HG02642 (cell line): ENCODE data around the gene WWP2.

Source experiments
- ATAC-seq: cut with Tn5 transposase; IDR thresholded peaks from one replicate; pipeline ENCODE4 v1.9.1; 2021; ENCODE audit warnings: mild to moderate bottlenecking; ENCODE audit not compliant: unreplicated experiment, poor library complexity

Gene WWP2

DNA sequence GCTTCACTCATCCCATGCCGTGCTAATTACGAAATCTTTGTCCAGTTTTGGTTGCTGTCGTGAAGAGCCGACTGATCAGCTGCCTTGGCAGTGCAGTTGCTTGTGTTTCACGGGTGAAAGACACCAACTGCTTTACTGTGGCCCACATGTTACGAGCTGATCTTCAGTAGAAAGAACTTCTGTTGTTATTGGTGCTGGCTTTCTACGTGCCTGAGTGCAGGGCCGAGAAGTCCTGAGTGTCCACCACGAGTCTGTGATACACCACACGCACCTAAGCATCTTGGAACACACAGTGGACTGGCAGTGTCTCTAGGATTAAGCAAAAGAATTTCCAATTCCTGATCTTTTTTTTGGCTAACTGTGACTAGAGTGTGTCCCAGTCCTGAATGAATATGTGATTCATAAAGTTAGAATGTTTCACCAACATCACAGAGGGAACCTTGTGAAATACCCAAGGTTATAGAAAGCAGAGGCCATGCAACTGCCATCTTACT is 118.6 kb downstream of the WWP2 start:
- no peak for ATAC-seq

DNA sequence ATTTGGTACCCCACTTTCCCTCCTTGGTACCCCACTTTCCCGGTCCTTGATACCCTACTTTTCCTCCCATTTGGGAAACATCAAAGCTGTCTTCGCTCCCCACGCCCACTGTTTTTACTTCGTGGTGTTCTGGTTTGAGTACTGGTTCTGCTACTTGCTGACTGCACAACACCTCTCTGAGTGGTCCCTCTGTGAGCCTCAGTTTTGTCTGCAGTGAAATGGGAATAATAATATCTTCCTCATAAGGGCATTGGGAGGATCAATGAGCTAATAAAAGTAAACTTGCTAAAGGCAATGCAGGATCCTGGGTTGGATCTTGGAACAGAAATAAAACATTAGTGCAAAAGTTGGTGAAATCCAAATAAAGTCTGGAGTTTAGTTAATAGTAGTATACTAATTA is 119.0 kb downstream of the WWP2 start:
- ATAC-seq, result no peak

DNA sequence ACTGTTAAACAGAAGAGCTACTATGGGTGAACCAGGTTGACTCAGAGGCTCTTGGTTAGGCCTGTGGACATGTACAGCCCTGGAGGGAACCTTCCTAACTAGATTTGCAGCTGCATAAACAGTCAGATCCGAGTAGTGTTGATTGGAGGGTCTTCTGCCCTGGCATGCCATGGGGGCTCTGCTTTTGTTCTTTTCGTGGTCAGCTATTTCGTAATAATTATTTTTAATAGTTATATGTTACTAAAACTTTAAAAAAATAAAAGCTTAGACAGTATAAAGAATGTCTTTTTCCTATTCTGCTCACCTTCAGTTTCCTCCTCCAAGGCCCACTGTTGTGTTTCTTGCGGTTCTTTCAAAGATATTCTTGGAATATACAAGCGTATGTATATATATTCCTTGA is 121.6 kb downstream of the WWP2 start:
- no peak for ATAC-seq

DNA sequence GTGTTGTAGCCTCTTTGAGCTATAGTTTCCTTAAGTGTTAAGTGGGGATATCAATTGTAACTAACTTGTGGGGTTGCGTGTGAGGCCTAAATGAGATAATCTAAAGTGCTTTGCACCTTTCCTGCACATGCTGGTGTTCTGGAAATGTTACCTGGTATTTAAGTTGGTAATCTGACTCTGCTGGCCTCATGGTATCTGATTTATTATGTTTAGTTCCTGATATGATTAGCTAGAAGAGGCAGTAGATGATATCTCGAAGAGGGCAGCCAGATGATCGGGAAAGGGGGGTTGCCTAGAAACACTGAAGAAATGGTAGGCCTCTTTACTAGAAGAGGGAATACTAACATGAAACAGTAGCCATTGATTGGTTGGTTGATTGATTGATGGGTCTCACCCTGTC is 123.6 kb downstream of the WWP2 start:
- no peak for ATAC-seq

DNA sequence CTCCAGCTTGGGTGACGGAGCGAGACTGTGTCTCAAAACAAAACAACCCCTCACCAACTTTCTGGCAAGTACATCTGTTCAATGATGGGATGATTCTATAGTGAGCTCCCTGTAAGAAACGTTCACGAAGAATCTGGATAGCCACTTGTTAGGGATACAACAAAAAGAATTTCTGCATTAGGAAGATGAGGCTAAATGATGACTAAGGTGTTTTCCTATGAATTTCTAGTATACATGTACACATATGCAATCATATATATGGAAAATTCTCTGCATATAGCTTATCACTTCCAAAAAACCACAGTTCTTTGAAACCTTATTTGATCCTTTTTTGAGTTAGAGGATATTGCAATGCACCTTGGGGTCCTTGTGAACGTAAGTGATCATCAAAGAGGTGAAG is 124.6 kb downstream of the WWP2 start:
- no peak for ATAC-seq

DNA sequence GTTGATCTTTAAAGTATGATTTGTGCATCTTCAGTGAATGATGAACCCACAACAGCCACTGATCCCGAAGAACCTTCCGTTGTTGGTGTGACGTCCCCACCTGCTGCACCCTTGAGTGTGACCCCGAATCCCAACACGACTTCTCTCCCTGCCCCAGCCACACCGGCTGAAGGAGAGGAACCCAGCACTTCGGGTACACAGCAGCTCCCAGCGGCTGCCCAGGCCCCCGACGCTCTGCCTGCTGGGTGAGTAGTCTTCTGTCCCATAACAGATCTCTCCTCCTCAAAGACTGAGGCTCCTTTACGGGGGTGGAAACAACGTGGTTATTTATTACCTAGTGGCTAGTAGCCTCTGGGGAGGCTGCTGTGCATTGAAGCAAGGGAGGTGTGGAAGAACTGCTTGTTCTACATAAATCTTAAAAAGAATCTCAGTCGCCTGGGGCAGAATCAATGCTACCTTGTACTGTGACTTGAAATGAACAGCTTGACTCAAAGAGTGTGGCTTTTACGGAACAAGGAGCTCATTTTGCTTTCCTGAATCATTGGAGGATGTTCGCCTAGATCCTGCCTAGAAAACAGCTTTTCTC is 126.0 kb downstream of the WWP2 start:
- ATAC-seq, result no peak

DNA sequence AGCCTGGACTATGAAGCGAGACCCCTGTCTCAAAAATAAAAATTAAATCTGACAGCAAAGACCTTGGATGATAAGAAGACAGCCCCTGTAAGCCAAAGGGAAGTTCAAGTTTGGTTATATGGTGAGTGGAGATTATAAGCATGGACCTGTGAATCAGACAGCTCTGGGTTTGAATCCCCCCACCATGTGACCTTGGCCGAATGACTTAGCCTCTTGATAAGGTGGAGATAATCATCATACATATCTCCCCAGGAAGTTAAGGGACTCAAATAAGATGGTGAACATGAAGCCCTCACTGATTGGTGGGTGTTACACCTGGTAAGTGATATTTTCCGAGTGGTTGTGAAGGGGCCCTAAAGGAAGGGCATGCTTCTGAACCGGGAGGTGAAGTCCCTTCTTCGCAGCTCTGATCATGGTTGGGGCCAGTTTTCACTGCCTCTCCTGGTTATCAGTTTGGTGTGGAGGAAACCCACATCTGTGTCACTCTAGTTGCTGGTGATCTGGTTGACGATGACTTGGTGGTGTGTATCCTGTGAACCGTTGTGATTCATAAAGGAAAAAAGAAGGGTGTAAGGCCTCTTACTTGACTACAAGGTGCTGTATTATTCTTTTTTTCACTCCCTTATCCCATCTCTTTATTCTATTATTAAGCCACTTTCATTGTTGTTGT is 127.3 kb downstream of the WWP2 start:
- ATAC-seq, result no peak

DNA sequence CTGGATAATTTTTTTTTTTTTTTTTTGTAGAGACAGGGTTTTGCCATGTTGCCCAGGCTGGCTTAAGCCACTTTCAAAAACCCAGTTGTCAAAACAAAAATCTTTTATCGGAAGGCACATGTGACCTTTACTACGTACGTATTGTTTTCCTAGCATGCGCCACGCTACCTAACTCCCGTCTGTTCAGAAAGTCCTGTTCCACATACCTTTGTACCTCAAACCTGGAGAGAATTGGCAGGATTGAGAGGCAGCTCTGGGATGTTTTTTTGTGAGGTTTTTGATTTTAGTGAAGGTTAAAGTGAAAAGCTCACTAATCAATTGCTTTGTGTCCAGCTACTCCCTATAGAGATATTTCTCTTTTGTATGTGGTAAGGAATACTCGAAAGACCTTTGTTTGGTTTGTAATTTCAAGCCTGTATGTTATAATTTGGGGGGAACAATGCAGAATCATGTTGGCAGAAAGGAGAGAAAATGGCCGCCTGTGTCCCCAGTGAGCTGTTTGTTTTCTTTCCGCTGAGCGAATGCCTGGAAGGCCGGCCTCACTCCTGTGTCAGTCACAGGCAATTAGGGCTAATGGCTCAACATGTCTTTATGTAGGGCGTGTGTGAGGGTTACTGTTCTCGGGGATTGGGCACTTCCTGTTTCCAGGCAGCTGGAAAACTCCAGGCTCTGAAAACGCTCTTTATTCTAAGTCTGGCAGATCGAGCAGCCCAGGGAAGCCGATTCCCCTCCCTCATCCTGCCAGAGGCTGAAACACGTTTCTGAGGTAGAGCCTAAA is 128.2 kb downstream of the WWP2 start:
- ATAC-seq, result no peak

DNA sequence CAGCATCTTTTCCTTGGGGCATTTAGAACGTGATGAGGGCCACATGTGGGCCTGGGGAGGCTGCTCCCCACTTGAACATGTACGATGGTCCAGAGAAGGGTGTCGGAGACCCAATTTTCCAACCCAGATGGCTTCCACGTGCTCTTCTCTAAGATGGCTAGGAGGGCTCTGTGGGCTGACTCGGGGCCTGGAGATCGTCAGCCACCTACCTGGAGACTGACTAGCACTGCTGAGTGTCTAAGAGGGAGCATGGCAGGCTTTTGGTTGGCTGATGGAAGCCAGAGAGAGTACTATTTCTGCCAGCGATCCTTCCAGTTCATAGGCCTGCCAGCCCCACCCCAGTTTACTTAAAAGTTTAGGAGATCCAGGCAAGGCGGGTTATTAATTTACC is 128.8 kb downstream of the WWP2 start:
- no peak for ATAC-seq

DNA sequence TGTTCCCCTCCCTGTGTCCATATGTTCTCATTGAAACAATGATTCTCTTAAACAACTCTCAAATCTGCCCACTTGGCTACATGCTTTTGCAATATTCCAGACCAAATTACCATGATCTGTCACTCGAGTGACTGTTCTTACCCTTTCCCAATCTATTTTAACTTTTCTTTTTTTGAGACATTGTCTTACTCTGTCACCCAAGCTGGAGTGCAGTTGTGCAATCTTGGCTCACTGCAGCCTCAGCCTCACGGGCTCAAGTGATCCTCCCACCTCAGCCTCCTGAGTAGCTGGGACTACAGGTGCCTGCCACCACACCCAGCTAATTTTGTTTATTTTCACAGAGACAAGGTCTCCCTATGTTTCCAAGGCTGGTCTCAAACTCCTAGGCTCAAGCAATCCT is 130.2 kb downstream of the WWP2 start:
- no peak for ATAC-seq

DNA sequence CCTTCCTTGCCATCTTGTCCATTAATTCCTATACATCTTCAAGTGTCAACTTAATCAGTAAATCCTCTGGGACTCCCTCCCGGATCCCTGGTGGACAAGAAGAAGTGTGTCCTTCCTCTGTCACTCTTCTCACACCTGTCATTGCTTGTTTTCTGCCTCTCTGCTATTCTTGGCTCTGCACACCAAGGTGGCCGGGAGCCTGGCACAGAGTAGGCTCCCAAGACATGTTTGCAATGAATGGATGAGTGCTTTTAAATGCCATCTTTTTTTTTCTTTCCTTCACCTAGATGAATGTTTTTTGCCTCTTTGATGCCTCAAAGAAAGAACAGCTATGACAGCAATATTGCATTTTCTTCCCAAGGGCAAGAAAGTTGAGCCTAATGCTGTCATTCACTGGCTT is 131.0 kb downstream of the WWP2 start:
- ATAC-seq, result no peak

DNA sequence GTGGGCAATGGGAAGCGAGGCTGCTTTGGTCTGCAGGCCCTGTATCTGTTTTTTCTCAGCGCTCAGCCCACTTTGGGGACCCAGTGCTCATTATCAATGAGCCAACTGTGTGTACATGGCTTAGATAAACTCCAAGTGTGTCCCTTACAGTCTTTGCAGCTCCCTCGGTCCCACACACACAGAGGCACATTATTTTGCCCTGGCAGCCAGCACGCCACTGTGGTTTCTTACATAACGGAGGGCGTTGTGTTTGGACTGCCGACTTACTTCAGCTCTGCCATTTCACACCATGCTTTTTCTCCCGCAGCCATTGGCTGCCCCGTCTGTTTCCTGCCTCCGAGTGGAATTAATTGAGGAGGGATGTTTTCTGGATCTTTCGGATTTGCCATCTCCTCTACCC is 132.5 kb downstream of the WWP2 start:
- no peak for ATAC-seq

DNA sequence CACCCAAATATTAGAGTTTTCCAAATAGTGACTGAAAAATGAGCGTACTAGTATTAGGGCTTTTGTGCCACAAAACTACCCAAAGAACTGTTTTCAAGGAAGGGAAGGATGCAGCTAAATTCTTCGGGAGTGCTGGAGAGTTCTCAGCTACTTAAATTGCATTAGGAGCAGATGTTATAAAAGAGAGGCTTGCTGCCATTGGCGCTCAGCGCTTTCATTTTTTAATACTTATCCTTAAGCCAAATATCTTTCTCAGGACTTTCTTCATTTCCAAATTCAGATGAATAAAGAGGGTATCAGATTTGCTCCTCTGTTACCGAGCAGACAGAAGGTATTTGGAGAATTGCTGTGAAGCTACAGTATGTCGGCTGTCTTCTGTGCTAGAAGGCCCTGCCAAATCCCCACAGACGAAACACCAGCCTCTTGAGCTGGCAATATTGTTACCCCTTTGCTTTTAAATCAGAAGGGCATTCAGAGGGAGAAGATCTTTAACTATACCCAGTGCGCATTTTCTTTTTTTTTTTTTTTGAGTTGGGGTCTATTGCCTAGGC is 141.8 kb downstream of the WWP2 start:
- ATAC-seq, result no peak

DNA sequence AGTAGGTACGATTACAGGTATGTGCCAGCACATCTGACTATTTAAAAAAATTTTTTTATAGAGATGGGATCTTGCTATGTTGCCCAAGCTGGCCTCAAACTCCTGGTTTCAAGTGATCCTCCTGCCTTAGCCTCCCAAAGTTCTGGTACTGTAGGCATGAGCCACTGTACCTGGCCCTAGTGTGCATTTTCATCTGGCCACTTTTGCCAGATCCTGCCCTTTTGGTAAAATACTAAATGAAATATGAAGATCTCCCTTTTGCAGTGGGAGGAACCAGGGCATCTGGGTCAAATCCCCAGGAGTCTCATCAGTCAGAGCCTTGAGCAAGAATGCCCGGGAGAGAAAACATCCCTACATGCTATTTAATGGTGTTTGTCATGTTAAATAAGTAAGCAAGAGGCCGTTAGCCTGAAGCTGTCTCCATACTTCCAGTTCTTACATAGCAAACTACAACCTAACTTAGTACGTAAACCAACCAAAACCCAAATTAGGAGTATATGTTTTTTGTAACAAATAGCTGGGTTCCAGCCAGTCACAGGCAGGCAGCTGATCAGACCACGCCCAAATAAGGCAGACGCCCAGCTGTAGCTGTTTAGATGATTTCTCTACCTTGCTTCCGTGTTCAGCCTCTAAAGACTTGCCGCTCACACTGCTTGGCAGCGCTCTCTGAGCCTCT is 142.5 kb downstream of the WWP2 start:
- ATAC-seq, result no peak

DNA sequence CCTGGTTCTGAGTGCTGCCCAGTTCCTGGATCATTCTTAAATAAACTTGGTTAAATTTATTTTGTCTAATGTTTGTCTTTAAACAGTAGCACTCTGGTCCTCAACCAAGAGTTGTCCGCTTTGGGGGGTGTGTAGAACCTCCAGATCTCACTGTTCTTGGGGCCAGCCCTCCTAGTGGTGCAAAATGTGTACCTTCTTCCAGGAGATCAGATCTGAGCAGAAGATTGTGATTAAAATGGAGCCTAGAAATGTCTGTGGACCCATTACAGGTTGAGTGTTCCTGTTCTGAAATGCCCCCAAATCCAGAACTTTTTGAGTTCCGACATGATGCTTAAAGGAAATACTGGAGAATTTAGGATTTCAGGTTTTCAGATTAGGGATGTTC is 143.0 kb downstream of the WWP2 start:
- ATAC-seq, result no peak

DNA sequence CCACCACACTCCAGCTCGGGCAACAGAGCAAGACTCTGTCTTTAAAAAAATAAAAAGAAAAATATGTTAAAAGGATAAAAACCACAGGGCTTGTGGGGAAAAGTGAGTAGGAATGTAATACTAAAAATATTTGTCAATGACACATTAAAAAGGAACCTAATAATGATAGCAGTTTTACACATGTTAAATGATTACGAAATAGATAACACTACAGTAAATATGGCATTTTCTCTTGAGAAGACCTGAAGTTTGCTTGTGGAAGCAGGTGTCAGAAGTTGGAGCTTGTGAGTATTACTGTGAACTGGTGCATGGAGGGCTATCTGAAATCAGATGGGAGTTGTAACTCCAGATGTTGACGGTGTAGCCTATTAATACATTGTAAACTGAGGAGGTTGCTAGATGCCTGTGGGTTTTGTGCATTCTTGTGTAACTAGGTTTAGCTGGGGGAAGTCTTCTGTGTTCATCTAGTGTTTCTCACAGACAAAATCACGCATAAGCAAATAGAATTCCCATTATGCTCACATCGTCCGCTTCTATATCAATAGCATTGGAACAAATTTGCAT is 144.8 kb downstream of the WWP2 start:
- ATAC-seq, result no peak

DNA sequence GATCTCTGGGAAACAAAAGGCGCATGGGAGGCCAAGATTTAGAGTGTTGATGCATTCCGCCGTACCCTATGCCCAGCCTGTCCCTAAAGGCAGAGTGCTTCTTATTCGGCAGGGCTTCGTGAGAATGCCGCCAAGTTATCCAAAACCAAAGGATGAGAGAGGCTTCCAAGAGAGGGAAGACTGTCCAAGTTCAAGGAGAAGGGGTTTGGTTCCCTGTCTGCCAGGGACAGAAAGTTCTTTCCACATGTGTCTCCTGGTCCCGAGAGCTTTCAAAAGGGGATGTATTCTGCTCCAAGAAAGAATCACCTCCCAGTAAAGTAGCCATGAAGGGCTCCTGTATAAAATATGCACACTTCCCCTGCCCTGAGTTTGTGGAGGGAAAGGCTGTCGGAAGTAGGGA is 146.9 kb downstream of the WWP2 start:
- no peak for ATAC-seq

DNA sequence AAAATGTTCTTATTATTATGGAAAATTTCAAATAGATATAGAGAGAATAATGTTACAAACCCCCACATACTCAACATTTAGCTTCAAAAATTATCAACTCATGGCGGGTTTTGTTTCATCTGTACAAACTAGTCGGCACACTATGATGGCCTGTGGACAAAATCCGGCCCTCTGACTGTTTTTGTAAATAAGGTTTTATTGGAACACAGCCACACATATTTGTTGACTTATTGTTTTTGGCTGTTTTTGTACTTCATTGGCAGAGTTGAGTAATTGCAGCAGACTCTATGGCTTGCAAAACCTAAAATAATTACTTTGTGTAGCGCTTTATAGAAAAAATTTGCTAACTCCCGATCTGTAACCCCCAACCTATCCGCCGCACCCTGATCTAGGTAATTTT is 147.6 kb downstream of the WWP2 start:
- ATAC-seq, result no peak

DNA sequence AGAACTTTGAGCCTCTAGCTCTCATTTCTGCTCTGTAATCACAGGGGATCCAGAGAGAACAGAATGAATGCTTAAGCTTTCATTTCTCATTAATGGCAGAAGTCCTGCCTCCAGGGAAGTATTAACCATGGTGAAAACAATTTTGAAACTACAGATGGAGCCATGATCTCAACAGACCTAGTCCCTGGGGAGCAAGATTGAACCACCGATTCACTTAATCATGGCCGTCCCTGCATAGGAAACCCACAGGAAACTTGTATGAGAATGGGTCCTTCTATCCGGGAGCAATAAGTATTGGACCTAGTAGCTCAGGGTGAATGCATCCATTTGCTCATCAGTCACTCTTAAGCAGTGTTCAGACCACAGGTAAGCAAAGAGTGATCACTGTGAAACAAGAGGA is 148.8 kb downstream of the WWP2 start:
- ATAC-seq, result no peak

DNA sequence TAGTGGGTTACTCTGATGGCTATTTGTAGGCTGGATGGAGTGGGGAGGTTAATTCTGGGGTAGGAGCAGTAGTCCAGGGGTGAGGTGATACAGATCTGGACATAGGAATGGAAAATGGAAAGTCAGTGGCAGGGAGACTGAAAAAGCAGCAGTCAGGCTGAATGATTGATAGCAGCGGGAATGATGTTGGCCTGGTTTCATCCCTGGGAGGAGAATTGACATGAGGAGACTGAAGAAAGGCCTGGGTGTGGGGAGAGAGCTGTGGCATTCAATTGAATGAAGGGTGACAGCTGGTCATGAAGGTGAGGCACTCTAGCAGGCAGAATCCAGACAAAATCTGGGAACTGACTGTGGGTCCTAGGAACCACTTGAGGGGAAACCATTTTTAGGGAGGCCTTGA is 154.3 kb downstream of the WWP2 start:
- ATAC-seq, result no peak

DNA sequence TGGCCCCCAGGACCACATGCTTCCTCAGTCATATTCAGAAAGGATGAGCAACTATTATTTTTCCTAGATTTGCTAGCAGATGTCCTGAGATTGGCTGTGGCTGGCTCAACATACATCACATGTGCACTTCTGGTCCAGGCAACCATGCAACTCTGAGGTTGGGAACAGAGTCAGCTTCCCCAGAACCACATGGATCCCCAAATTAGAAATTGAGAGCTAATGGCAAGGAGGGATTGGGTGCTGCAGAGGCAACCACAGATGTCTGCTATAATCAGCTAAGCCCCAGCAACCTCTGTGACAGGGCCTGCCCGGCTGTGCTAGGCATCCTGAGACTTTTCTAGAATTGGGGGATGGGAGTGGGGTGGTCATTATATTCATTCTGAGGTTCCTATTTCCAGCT is 155.2 kb downstream of the WWP2 start:
- ATAC-seq, result no peak
